MM.1S (cell line): ENCODE measurements around the gene USP40.

Source experiments
- DNase-seq: peaks from one replicate; pipeline ENCODE4 v3.0.0-alpha.2; 2015
- H2AFZ ChIP-seq: fragments of 300-600 bp; sonication (generic); 2 replicates; pipeline ENCODE4 v1.6.0; 2016; ENCODE audit warnings: antibody characterized with exemption, low read length
- H3F3A ChIP-seq: fragments of 300-600 bp; sonication (generic); 2 replicates; pipeline ENCODE4 v1.6.1; 2016; ENCODE audit warnings: mild to moderate bottlenecking, antibody characterized with exemption, low read length, moderate library complexity, mixed read lengths; ENCODE audit not compliant: insufficient read depth
- H3K27ac ChIP-seq: fragments of 300-600 bp; sonication (generic); 2 replicates; pipeline ENCODE4 v1.5.1; 2016; ENCODE audit warnings: mild to moderate bottlenecking, low read length
- H3K27me3 ChIP-seq: fragments of 300-600 bp; sonication (generic); replicated peaks from 2 replicates; pipeline ENCODE4 v1.6.0; 2016; ENCODE audit warnings: low read length; ENCODE audit not compliant: insufficient read depth
- H3K36me3 ChIP-seq: fragments of 300-600 bp; sonication (generic); replicated peaks from 2 replicates; pipeline ENCODE4 v1.6.1; 2016; ENCODE audit warnings: mild to moderate bottlenecking, low read length, mixed read lengths; ENCODE audit not compliant: insufficient read depth
- H3K4me1 ChIP-seq: fragments of 300-600 bp; sonication (generic); 2 replicates; pipeline ENCODE4 v1.6.1; 2016; ENCODE audit warnings: low read length, mixed read lengths
- H3K4me2 ChIP-seq: fragments of 300-600 bp; sonication (generic); 2 replicates; pipeline ENCODE4 v1.6.0; 2016; ENCODE audit warnings: low read depth, low read length
- H3K4me3 ChIP-seq: fragments of 300-600 bp; sonication (generic); 2 replicates; pipeline ENCODE4 v1.5.1; 2016; ENCODE audit warnings: low read length, mixed read lengths
- H3K79me2 ChIP-seq: fragments of 300-600 bp; sonication (generic); 2 replicates; pipeline ENCODE4 v1.6.1; 2016; ENCODE audit warnings: mixed run types, low read length, mixed read lengths
- H3K9ac ChIP-seq: fragments of 300-600 bp; sonication (generic); 2 replicates; pipeline ENCODE4 v1.6.1; 2016; ENCODE audit warnings: low read length, mixed read lengths
- H3K9me2 ChIP-seq: fragments of 300-600 bp; sonication (generic); replicated peaks from 2 replicates; pipeline ENCODE4 v1.6.1; 2016; ENCODE audit warnings: mild to moderate bottlenecking, low read length, mixed read lengths; ENCODE audit not compliant: insufficient read depth
- H3K9me3 ChIP-seq: fragments of 300-600 bp; sonication (generic); replicated peaks from 2 replicates; pipeline ENCODE4 v1.6.1; 2016; ENCODE audit warnings: mild to moderate bottlenecking, low read length, mixed read lengths; ENCODE audit not compliant: insufficient read depth
- H4K20me1 ChIP-seq: fragments of 300-600 bp; sonication (generic); 2 replicates; pipeline ENCODE4 v1.6.1; 2016; ENCODE audit warnings: mild to moderate bottlenecking, low read length, moderate library complexity, mixed read lengths; ENCODE audit not compliant: insufficient read depth
- EZH2 ChIP-seq: fragments of 300-600 bp; sonication (generic); optimal IDR thresholded peaks from 2 replicates; pipeline ENCODE3; 2017; ENCODE audit warnings: low read depth, mild to moderate bottlenecking, antibody characterized with exemption, low read length, mixed read lengths
- EZH2phosphoT487 ChIP-seq: fragments of 300-600 bp; sonication (generic); IDR thresholded peaks from 2 replicates; pipeline ENCODE4 v1.6.1; 2018; ENCODE audit warnings: antibody characterized with exemption, low read length
- TF ChIP-seq, protein P1 (sequence below): fragments of 300-600 bp; sonication (generic); IDR thresholded peaks from 2 replicates; pipeline ENCODE4 v1.5.1; 2016; ENCODE audit warnings: antibody characterized with exemption, low read length, mixed read lengths

The USP40 gene

DNA sequence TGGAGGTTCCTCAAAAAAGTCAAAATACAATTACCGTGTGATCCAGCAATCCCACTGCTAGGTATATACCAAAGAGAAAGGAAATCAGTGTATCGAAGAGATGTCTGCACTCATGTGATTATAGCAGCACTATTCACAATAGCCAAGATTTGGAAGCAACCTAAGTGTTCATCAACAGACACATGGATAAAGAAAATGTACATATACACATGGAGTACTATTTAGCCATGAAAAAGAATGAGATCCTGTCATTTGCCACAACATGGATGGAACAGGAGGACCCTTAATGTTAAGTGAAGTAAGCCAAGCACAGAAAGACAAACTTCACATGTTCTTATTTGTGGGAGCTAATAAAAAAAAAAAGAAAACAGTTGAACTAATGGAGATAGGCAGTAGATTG lies 133.6 kb downstream of the USP40 start:
- H4K20me1 ChIP-seq, result no peaks in the 10 kb centered on the region
- no peaks in the 10 kb centered on the region for H3K36me3 ChIP-seq
- H3K4me1 ChIP-seq, result no peaks in the 10 kb centered on the region
- peaks cover 24% of the 10 kb centered on the region for H3K79me2 ChIP-seq
- no peak overlapping the region for H3K9ac ChIP-seq
- H2AFZ ChIP-seq, result no peak overlapping the region
- H3K9me3 ChIP-seq, result no peaks in the 10 kb centered on the region
- no peak for TF ChIP-seq EZH2phosphoT487
- TF ChIP-seq, protein P1, sequence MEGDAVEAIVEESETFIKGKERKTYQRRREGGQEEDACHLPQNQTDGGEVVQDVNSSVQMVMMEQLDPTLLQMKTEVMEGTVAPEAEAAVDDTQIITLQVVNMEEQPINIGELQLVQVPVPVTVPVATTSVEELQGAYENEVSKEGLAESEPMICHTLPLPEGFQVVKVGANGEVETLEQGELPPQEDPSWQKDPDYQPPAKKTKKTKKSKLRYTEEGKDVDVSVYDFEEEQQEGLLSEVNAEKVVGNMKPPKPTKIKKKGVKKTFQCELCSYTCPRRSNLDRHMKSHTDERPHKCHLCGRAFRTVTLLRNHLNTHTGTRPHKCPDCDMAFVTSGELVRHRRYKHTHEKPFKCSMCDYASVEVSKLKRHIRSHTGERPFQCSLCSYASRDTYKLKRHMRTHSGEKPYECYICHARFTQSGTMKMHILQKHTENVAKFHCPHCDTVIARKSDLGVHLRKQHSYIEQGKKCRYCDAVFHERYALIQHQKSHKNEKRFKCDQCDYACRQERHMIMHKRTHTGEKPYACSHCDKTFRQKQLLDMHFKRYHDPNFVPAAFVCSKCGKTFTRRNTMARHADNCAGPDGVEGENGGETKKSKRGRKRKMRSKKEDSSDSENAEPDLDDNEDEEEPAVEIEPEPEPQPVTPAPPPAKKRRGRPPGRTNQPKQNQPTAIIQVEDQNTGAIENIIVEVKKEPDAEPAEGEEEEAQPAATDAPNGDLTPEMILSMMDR, result no peak
- no peak for TF ChIP-seq EZH2
- no peaks in the 10 kb centered on the region for H3F3A ChIP-seq
- H3K27me3 ChIP-seq, result no peaks in the 10 kb centered on the region
- no peak overlapping the region for H3K27ac ChIP-seq
- no peak overlapping the region for H3K4me2 ChIP-seq
- H3K4me3 ChIP-seq, result no peak overlapping the region
- H3K9me2 ChIP-seq, result no peaks in the 10 kb centered on the region
- no peak for DNase-seq

DNA sequence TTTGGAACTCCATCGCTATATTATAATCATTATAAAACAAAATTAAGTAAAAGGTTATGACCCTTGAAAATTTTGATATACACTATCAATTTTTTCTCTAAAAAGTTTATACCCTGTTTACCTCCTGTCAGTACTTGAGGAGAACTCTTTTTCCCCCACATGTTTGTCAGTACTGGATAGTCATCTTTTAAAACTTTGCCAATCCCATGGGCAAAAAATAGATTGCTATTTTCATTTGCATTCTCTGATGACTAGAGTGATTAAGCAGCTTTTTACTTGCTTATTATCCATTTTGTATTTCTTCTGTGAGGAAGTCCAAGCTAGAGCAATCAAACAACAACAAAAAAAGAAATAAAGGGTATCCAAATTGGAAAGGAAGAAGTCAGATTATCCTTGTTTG lies 135.9 kb downstream of the USP40 start:
- peaks cover 48% of the 10 kb centered on the region for H3K79me2 ChIP-seq
- no peaks in the 10 kb centered on the region for H3K4me1 ChIP-seq
- H3K36me3 ChIP-seq, result no peaks in the 10 kb centered on the region
- no peaks in the 10 kb centered on the region for H3K9me3 ChIP-seq
- no peaks in the 10 kb centered on the region for H3K9me2 ChIP-seq
- TF ChIP-seq EZH2 (no peak), EZH2phosphoT487 (no peak)
- TF ChIP-seq, protein P1, result no peak
- H2AFZ ChIP-seq, result no peak overlapping the region
- no peak overlapping the region for H3K27ac ChIP-seq
- H3K27me3 ChIP-seq, result no peaks in the 10 kb centered on the region
- H3K4me3 ChIP-seq, result no peak overlapping the region
- H3F3A ChIP-seq, result no peaks in the 10 kb centered on the region
- no peak overlapping the region for H3K9ac ChIP-seq
- no peak for DNase-seq
- H3K4me2 ChIP-seq, result no peak overlapping the region
- no peaks in the 10 kb centered on the region for H4K20me1 ChIP-seq

DNA sequence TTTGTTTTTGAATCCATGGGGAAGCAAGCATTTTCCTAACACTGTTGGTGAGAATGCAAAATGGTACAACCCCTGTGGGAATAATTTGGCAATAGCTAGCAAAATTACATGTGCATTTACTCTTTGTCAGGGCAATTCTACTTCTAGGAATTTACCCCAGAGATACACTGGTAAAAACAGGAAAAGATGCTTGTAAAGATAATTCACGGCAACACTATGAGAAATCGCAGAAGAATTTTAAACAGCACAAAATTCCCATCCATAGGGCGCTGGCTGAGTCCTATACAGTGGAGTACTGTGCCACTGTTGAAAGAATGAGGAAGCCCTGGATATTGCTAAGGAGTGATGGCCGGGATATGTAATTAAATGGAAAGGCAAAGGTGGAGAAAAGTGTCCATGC lies 136.5 kb downstream of the USP40 start:
- no peaks in the 10 kb centered on the region for H3K4me1 ChIP-seq
- H3K27me3 ChIP-seq, result no peaks in the 10 kb centered on the region
- DNase-seq, result no peak
- no peaks in the 10 kb centered on the region for H3K9me3 ChIP-seq
- H2AFZ ChIP-seq, result no peak overlapping the region
- H3K36me3 ChIP-seq, result no peaks in the 10 kb centered on the region
- peaks cover 53% of the 10 kb centered on the region for H3K79me2 ChIP-seq
- no peak overlapping the region for H3K9ac ChIP-seq
- TF ChIP-seq, protein P1, result no peak
- TF ChIP-seq EZH2 (no peak), EZH2phosphoT487 (no peak)
- no peaks in the 10 kb centered on the region for H4K20me1 ChIP-seq
- H3K27ac ChIP-seq, result no peak overlapping the region
- no peaks in the 10 kb centered on the region for H3K9me2 ChIP-seq
- no peak overlapping the region for H3K4me2 ChIP-seq
- no peak overlapping the region for H3K4me3 ChIP-seq
- no peaks in the 10 kb centered on the region for H3F3A ChIP-seq
